GM12878 (cell line): ENCODE results near the gene TUBGCP2. TPM values are rescaled to one million over a fixed set of nuclear protein-coding genes. Genes with fewer than 3 reads are reported as not detected.

Source experiments
- ATF7 ChIP-seq: fragments of 450-650 bp; IDR thresholded peaks from 2 replicates; pipeline ENCODE4 v1.6.1; 2016; ENCODE audit warnings: low read depth, mild to moderate bottlenecking
- BCL11A ChIP-seq: IDR thresholded peaks from 2 replicates; pipeline ENCODE4 v1.6.1; 2011; ENCODE audit warnings: low read depth, low read length
- BHLHE40 ChIP-seq, 2 experiments: fragments of 450-650 bp in 1 of 2; IDR thresholded peaks; 2 replicates each; pipeline ENCODE4 v1.6.1; 2011 to 2017; ENCODE audit warnings: low read depth in 2 of 2, borderline replicate concordance in 1 of 2, improper control_type of control experiment in 1 of 2, low read length in 1 of 2, mild to moderate bottlenecking in 1 of 2
- CBX3 ChIP-seq: fragments of 200-600 bp; sonication (generic); IDR thresholded peaks from 2 replicates; pipeline ENCODE4 v1.6.1; 2016; ENCODE audit warnings: low read depth, borderline replicate concordance
- EP300 ChIP-seq, 2 experiments: fragments of 150-350 bp in 1 of 2; IDR thresholded peaks; 2 replicates each; pipeline ENCODE4 v1.6.1; 2011 to 2012; ENCODE audit warnings: low read depth in 2 of 2, low read length in 2 of 2, borderline replicate concordance in 1 of 2, improper control_type of control experiment in 1 of 2, inconsistent platforms in 1 of 2; ENCODE audit not compliant: control insufficient read depth in 1 of 2
- FOXK2 ChIP-seq: fragments of 450-650 bp; IDR thresholded peaks from 2 replicates; pipeline ENCODE4 v1.6.1; 2017; ENCODE audit warnings: mild to moderate bottlenecking, moderate library complexity
- GABPA ChIP-seq: IDR thresholded peaks from 2 replicates; pipeline ENCODE4 v1.6.1; 2014; ENCODE audit warnings: antibody characterized with exemption, low read depth, mild to moderate bottlenecking, inconsistent platforms
- HDGF ChIP-seq: fragments of 450-650 bp; IDR thresholded peaks from 2 replicates; pipeline ENCODE4 v1.6.1; 2016; ENCODE audit warnings: antibody characterized with exemption
- KAT2A ChIP-seq: conservative IDR thresholded peaks from 2 replicates; pipeline ENCODE4 v1.6.1; 2011; ENCODE audit warnings: low read depth, low read length; ENCODE audit not compliant: control insufficient read depth
- LARP7 ChIP-seq: fragments of 450-650 bp; IDR thresholded peaks from 2 replicates; pipeline ENCODE4 v1.6.1; 2017; ENCODE audit warnings: mild to moderate bottlenecking
- MTA2 ChIP-seq: fragments of 450-650 bp; IDR thresholded peaks from 2 replicates; pipeline ENCODE4 v1.6.1; 2016; ENCODE audit warnings: low read depth, mild to moderate bottlenecking, moderate library complexity
- MYC ChIP-seq: IDR thresholded peaks from 2 replicates; pipeline ENCODE4 v1.6.1; 2011; ENCODE audit warnings: mild to moderate bottlenecking, low read length, moderate library complexity, inconsistent platforms; ENCODE audit not compliant: insufficient read depth, insufficient replicate concordance, insufficient read length, severe bottlenecking
- NFYA ChIP-seq: IDR thresholded peaks from 2 replicates; pipeline ENCODE4 v1.6.1; 2011; ENCODE audit warnings: low read depth, mild to moderate bottlenecking, low read length, improper control_type of control experiment, borderline replicate concordance
- POLR2AphosphoS2 ChIP-seq: IDR thresholded peaks from 2 replicates; pipeline ENCODE4 v1.6.1; 2011; ENCODE audit warnings: low read depth, mild to moderate bottlenecking, low read length, improper control_type of control experiment, moderate library complexity
- POLR2AphosphoS5 ChIP-seq: IDR thresholded peaks from 2 replicates; pipeline ENCODE4 v1.6.1; 2011; ENCODE audit warnings: mild to moderate bottlenecking, low read length, inconsistent platforms
- RUNX3 ChIP-seq: IDR thresholded peaks from 2 replicates; pipeline ENCODE4 v1.6.1; 2012; ENCODE audit warnings: low read length, inconsistent platforms
- TBL1XR1 ChIP-seq: IDR thresholded peaks from 2 replicates; pipeline ENCODE4 v1.6.1; 2012; ENCODE audit warnings: low read depth, low read length, improper control_type of control experiment
- TCF7 ChIP-seq: IDR thresholded peaks from 2 replicates; pipeline ENCODE4 v1.6.1; 2014; ENCODE audit warnings: antibody characterized with exemption, borderline replicate concordance
- WRNIP1 ChIP-seq: IDR thresholded peaks from 2 replicates; pipeline ENCODE4 v1.6.1; 2011; ENCODE audit warnings: low read depth, low read length, improper control_type of control experiment, borderline replicate concordance
- polyA plus RNA-seq, 11 experiments: library from polyadenylated mRNA; depleted of rRNA in 4 of 11; unstranded in 6 of 11; stranded (reverse) in 5 of 11; fragments of >200 nt; fragmentation: Nextera tagmentation in 4 of 11; fragmentation: Illumina TruSeq in 1 of 11; extraction: Ambion mirVana in 4 of 11; extraction: Trizol in 1 of 11; gene quantifications; 1 replicate in 1 of 11; 2 replicates in 10 of 11; pipeline versions ENCODE4 v1.2.1 to v1.2.3, GENCODE V29; 2011 to 2016; ENCODE audit warnings: inconsistent platforms in 2 of 11, missing spikeins in 2 of 11, low read depth in 1 of 11
- total RNA-seq, 4 experiments: library from RNA; depleted of rRNA in 3 of 4; stranded (reverse); fragments of >200 nt in 3 of 4; fragmentation: Illumina TruSeq in 1 of 4; extraction: Trizol in 1 of 4; gene quantifications; 2 replicates each; pipeline versions ENCODE4 v1.2.1 to v1.2.3, GENCODE V29; 2013 to 2021
- TF ChIP-seq, protein P1 (sequence below): fragments of 450-650 bp; IDR thresholded peaks from 2 replicates; pipeline ENCODE4 v1.6.1; 2016; ENCODE audit warnings: mild to moderate bottlenecking
- TF ChIP-seq, protein P2 (sequence below): fragments of 450-650 bp; IDR thresholded peaks from 2 replicates; pipeline ENCODE4 v1.6.1; 2016; ENCODE audit warnings: mild to moderate bottlenecking, moderate library complexity, borderline replicate concordance
- TF ChIP-seq, protein P3 (sequence below): fragments of 450-650 bp; IDR thresholded peaks from 2 replicates; pipeline ENCODE4 v1.6.1; 2018; ENCODE audit warnings: mild to moderate bottlenecking, low read depth, moderate library complexity; ENCODE audit not compliant: partially characterized antibody

Gene TUBGCP2
- total and polyA plus RNA-seq, 10 of the 15 experiments (the other 5 are each of a cell fraction or from before 2014, with no cell fraction given), result 4.8 to 47.1 (median 34.7) TPM

DNA sequence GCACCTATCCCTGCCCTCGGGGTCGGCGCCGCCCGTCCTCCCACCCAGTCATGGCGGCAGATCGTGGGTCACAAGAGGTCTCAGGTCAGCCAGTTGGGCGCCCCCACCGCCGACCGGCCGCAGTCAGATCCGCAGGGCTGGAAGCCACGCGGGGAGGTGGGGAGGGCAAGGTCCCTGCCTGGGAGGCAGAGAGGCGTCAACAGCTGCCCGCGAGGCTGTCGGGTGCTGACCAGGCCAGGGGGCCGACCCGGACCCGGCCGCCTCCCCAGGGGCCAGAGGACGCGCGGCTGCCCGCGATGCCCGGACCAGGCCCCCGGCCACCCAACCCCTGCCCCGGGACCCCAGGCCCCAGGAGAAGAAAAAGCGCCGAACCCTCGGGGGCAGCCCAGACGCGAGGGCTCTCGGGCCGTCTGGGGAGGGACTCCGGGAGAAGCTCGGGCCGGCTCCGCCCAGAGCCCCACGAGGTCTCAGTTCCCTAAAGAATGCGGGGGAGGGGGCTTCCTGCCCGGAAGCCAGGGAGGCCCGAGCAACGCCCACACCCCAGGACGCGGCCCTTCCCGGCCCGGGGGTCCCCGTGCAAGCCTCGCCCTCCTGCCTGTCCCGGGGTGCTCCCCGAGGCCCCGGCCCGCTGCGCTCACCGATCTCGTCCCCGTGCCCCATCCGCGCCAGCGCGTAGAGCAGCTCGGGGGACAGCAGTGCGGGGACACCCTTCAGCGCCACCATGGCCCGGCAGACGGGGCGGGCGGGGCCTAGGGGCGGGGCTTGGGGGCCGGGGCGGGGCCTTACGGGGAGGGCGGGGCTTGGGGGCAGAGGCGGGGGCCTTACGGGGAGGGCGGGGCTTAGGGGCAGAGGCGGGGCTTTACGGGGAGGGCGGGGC, 48.9 kb upstream of the TUBGCP2 start, which contains the start of gene FUOM (continued):
- TF ChIP-seq KAT2A (no peak), NFYA (no peak), CBX3 (no peak), RUNX3 (0 out of 2 replicates have a peak, but pooled peaks have one; percentile 7), WRNIP1 (no peak), BCL11A (no peak), MYC (no peak), BHLHE40 (IDR thresholded peaks at IDR 0.05; ENCODE audit: borderline replicate concordance in 1 of 2, low read depth in 2 of 2, low read length in 1 of 2) (peak in 1 of 2 experiments; percentile 51; a peak in 1 of 4 replicates), GABPA (no peak; the same call in 1 of the 2 replicates), TCF7 (no peak), FOXK2 (no peak), EP300 (IDR thresholded peaks at IDR 0.05; ENCODE audit: borderline replicate concordance in 1 of 2, control insufficient read depth in 1 of 2, low read depth in 2 of 2, low read length in 2 of 2) (no peak), HDGF (no peak), POLR2AphosphoS5 (peak; percentile 49; the same call in 1 of the 2 replicates), POLR2AphosphoS2 (no peak), LARP7 (no peak), MTA2 (no peak), TBL1XR1 (0 out of 2 replicates have a peak, but pooled peaks have one; percentile 26), ATF7 (no peak)
- TF ChIP-seq, protein P1, sequence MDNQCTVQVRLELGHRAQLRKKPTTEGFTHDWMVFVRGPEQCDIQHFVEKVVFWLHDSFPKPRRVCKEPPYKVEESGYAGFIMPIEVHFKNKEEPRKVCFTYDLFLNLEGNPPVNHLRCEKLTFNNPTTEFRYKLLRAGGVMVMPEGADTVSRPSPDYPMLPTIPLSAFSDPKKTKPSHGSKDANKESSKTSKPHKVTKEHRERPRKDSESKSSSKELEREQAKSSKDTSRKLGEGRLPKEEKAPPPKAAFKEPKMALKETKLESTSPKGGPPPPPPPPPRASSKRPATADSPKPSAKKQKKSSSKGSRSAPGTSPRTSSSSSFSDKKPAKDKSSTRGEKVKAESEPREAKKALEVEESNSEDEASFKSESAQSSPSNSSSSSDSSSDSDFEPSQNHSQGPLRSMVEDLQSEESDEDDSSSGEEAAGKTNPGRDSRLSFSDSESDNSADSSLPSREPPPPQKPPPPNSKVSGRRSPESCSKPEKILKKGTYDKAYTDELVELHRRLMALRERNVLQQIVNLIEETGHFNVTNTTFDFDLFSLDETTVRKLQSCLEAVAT, result no peak
- TF ChIP-seq, protein P2, sequence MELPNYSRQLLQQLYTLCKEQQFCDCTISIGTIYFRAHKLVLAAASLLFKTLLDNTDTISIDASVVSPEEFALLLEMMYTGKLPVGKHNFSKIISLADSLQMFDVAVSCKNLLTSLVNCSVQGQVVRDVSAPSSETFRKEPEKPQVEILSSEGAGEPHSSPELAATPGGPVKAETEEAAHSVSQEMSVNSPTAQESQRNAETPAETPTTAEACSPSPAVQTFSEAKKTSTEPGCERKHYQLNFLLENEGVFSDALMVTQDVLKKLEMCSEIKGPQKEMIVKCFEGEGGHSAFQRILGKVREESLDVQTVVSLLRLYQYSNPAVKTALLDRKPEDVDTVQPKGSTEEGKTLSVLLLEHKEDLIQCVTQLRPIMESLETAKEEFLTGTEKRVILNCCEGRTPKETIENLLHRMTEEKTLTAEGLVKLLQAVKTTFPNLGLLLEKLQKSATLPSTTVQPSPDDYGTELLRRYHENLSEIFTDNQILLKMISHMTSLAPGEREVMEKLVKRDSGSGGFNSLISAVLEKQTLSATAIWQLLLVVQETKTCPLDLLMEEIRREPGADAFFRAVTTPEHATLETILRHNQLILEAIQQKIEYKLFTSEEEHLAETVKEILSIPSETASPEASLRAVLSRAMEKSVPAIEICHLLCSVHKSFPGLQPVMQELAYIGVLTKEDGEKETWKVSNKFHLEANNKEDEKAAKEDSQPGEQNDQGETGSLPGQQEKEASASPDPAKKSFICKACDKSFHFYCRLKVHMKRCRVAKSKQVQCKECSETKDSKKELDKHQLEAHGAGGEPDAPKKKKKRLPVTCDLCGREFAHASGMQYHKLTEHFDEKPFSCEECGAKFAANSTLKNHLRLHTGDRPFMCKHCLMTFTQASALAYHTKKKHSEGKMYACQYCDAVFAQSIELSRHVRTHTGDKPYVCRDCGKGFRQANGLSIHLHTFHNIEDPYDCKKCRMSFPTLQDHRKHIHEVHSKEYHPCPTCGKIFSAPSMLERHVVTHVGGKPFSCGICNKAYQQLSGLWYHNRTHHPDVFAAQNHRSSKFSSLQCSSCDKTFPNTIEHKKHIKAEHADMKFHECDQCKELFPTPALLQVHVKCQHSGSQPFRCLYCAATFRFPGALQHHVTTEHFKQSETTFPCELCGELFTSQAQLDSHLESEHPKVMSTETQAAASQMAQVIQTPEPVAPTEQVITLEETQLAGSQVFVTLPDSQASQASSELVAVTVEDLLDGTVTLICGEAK, result peak; percentile 59; the same call in 1 of the 2 replicates
- TF ChIP-seq, protein P3, sequence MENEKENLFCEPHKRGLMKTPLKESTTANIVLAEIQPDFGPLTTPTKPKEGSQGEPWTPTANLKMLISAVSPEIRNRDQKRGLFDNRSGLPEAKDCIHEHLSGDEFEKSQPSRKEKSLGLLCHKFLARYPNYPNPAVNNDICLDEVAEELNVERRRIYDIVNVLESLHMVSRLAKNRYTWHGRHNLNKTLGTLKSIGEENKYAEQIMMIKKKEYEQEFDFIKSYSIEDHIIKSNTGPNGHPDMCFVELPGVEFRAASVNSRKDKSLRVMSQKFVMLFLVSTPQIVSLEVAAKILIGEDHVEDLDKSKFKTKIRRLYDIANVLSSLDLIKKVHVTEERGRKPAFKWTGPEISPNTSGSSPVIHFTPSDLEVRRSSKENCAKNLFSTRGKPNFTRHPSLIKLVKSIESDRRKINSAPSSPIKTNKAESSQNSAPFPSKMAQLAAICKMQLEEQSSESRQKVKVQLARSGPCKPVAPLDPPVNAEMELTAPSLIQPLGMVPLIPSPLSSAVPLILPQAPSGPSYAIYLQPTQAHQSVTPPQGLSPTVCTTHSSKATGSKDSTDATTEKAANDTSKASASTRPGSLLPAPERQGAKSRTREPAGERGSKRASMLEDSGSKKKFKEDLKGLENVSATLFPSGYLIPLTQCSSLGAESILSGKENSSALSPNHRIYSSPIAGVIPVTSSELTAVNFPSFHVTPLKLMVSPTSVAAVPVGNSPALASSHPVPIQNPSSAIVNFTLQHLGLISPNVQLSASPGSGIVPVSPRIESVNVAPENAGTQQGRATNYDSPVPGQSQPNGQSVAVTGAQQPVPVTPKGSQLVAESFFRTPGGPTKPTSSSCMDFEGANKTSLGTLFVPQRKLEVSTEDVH, result no peak
